GM12864 (cell line): ENCODE data around the gene PLA2G4E.
A peak's percentile ranks its signal among the peaks of the same experiment; 100 is the strongest.

Source experiments
- DNase-seq: peaks from one replicate; pipeline ENCODE4 v3.0.0-alpha.2; 2011; ENCODE audit warnings: low read depth
- H3K4me3 ChIP-seq: 2 replicates; pipeline ENCODE4 v1.5.1; 2011; ENCODE audit warnings: mild to moderate bottlenecking, low read depth, low read length, control low read depth
- TF ChIP-seq, protein P1 (sequence below): IDR thresholded peaks from 2 replicates; pipeline ENCODE4 v1.5.1; 2011; ENCODE audit warnings: low read depth, mild to moderate bottlenecking, moderate library complexity, low read length, control low read depth, inconsistent platforms; ENCODE audit errors: missing control alignments

Gene PLA2G4E

DNA sequence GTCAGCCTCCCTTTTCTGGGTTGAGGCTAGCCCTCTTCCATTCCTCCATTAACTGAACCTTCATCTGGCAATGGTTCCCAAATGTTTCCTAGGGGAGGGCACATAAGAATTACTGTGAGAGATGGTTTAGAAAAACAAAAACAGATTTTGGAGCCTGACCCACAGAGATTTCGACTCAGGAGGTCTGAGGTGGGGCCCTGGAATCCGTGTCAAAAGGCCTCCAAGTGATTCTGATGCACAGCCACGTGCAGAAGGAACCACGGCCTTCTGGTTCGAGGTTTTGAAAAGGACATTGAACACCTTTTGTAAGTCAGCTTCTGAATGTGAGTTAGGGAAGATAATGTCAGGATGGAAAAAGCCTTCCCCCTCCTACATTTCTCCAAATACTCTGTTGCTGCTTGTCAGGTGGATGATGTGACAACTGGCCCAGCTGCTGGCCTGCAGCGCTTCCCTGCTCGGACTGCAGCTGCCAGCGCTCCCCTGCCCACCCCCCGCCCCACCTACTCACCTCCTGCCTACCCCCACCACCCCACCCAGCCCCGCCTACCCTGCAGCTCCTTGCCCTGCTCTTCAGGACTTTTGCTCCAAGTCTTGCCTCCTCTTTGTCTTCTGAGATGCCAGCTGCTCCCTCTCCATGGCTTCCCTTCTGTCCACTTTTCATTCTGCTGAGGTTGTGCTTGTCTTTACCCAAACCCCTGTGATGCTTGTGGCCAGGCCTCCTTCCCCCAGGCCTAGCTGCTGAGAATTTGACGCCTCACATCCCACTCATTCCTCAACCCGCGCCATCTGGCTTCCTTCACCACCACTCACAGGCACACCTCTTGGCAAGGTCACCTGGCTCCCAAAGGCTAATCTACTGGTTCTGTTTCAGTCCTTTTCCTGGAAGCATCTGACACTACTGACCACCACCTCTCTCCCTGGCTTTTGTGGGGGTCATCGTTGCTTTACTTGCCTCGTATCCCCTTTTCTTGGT lies 55.1 kb downstream of the PLA2G4E start:
- DNase-seq, result no peak
- TF ChIP-seq, protein P1, sequence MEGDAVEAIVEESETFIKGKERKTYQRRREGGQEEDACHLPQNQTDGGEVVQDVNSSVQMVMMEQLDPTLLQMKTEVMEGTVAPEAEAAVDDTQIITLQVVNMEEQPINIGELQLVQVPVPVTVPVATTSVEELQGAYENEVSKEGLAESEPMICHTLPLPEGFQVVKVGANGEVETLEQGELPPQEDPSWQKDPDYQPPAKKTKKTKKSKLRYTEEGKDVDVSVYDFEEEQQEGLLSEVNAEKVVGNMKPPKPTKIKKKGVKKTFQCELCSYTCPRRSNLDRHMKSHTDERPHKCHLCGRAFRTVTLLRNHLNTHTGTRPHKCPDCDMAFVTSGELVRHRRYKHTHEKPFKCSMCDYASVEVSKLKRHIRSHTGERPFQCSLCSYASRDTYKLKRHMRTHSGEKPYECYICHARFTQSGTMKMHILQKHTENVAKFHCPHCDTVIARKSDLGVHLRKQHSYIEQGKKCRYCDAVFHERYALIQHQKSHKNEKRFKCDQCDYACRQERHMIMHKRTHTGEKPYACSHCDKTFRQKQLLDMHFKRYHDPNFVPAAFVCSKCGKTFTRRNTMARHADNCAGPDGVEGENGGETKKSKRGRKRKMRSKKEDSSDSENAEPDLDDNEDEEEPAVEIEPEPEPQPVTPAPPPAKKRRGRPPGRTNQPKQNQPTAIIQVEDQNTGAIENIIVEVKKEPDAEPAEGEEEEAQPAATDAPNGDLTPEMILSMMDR, result no peak
- H3K4me3 ChIP-seq, result no peak overlapping the region

DNA sequence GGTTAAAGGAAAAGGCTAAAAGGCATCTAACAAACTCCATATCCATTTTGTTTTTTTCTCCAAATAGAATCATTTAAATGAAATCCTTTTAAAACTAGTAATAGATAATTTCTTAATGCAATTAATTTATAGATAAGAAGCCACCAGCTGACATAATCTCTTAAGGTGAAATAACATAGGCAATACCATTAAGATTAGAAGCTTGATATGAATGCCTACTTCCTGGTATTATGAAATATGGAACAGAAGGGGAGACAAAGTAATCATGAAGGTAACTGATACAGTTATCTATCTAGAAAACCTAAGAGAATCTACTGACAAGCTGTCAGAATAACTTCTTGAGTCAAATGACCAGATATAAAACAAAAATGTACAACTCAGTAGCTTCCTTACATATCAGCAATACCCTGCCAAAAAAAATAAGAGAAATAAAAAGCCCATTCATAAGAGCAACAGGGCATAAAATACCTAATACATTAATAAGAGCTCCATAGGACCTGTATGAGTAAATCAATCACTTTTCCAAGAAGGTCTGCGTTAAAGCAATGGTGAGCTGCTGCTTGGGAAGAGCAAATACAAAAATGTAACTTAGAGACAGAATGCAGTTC lies 59.1 kb downstream of the PLA2G4E start:
- H3K4me3 ChIP-seq, result no peak overlapping the region
- TF ChIP-seq, protein P1, result no peak
- DNase-seq, result no peak

DNA sequence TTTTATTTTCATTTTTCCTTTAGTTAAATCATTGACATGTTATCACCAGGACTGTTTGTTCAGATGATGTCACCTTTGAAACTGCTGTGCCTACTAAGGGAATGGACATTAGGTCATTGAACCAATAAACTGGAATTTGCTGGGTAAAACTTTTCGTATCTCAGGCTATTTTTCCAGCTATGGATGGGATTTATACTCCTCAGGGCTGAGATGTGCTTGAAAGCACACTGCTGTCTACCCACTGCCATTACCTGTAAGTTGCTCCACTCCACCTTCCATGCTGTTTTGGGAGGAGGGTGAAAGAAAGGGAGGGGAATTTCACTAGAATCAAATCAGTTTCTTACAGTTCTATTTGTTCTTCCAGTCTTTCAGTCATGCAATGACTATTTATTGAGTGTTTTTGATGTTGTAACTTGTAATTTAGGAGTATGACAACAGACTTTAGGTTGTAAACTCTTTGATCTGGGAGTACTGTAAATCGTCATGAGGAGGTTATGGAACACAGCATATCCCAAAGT lies 59.8 kb downstream of the PLA2G4E start:
- H3K4me3 ChIP-seq, result no peak overlapping the region
- no peak for DNase-seq
- TF ChIP-seq, protein P1, result no peak

DNA sequence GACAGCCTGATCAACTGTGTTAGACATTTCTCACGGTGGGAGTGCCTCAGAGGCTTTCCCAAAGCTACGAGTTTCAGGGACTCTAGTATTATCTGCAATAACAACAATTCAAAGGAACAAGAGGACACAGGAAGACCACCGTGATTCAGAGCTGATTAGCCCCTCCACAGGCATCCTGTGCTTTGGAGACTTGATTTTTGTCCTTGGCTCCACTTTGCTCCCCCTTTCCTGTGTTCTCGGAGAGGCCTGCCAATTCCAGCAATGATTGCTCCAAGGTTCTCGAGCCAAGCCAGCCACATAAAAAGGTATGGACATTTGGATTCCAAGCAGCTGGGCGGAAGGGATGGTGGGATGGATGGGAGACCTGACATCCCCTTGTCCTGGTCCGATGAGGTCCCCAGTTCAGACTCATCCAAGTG lies 62.8 kb downstream of the PLA2G4E start:
- TF ChIP-seq, protein P1, result no peak
- no peak overlapping the region for H3K4me3 ChIP-seq
- DNase-seq, result no peak

DNA sequence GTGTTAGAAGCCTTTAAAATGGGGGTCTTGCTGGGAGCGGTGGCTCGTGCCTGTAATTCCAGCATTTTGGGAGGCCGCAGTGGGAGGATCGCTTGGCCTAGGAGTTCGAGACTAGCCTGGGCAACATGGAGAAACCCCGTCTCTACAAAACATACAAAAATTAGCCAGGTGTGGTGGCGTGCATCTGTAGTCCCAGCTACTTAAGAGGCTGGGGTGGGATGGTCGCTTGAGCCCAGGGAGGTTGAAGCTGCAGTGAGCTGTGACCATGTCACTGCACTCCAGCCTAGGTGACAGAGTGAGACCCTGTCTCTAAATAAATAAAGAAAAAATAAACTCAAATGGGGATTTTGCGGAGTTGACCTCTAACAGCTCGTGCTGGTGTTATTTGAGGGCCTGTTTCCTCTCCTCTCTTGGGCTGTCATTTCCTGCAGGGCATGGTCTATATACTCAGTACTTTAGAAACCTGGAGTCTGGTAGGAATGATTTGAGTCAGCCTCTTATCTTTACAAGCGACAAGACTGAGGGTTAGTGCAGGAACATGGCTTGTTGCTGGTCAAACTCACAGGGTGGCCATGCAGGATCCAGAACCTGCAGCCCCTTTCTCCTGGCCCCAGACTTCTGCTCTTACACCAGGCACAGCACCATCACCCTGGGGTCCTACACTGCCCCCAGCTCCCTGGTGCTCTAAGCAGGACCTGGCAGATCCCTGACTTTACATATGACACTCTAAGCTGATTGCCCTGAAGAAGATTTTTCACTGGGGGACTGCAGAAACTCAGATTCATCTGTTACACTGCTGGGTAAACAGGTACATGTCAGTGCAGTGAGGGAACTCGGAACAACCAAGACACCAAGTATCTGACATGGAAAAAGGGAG lies 63.6 kb downstream of the PLA2G4E start:
- TF ChIP-seq, protein P1, result no peak
- peak; percentile 60 for DNase-seq
- no peak overlapping the region; the same call in 1 of the 2 replicates for H3K4me3 ChIP-seq

DNA sequence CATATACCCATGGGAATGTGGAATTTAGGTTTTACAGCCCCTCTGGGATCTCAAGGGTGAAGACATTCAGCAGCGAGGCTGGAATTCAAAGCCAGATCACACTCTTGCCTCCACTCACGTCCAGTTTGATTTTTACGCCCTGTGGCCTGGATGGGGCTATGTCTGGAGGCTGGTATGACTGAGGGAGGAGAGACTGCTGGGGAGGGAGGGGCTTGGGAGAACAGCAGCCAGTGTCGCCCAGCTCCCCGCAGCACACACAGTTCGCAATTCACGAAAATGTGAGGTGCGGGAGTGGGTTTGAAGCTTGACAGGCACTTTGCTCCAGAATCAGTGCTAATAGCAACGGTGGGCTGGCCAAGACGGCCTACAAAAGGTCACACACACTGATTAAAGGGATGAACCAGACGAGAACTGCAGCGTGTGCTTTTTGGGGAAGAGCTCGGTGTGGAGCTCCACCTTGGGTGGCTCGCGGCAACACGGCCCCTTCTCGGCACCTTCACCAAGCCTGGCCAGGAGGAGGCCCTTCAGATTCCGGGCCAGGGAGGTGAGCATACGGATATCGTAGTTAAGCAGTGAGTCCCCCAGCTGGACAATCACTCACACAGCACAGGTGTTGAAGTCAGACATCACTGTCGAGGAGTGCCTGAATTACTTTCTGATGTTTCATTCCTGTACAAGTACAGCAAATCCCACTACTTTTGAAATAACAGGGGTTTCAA lies 64.9 kb downstream of the PLA2G4E start:
- TF ChIP-seq, protein P1, result no peak
- H3K4me3 ChIP-seq, result no peak overlapping the region
- DNase-seq, result no peak
